GM12865 (cell line): ENCODE data around the gene THAP6.

Source experiments
- DNase-seq: peaks from one replicate; pipeline ENCODE4 v3.0.0; 2010; ENCODE audit warnings: low read depth
- H3K4me3 ChIP-seq: 2 replicates; pipeline ENCODE4 v1.5.1; 2011; ENCODE audit warnings: mild to moderate bottlenecking, low read depth, low read length, control low read depth
- CTCF ChIP-seq: IDR thresholded peaks from 2 replicates; pipeline ENCODE4 v1.5.1; 2011; ENCODE audit warnings: low read length, control low read depth, low read depth, inconsistent platforms; ENCODE audit not compliant: insufficient read depth; ENCODE audit errors: missing control alignments

Gene THAP6

GRCh38 chr4:75561789-75562188 is 47.5 kb downstream of the THAP6 start:
- DNase-seq = no peak
- no peak for TF ChIP-seq CTCF
- no peak overlapping the region for H3K4me3 ChIP-seq

- no peak for DNase-seq
- TF ChIP-seq CTCF = no peak
- no peak overlapping the region for H3K4me3 ChIP-seq
Measured at GRCh38 chr4:75564023-75564422, 49.8 kb downstream of the THAP6 start.

- TF ChIP-seq CTCF = no peak
- DNase-seq = no peak
- no peak overlapping the region for H3K4me3 ChIP-seq
Measured at GRCh38 chr4:75565481-75565880, 51.2 kb downstream of the THAP6 start.

GRCh38 chr4:75566911-75567310 is 52.6 kb downstream of the THAP6 start:
- no peak for DNase-seq
- no peak overlapping the region for H3K4me3 ChIP-seq
- TF ChIP-seq CTCF = no peak

GRCh38 chr4:75567725-75568124 is 53.5 kb downstream of the THAP6 start:
- no peak overlapping the region for H3K4me3 ChIP-seq
- TF ChIP-seq CTCF = no peak
- no peak for DNase-seq
